Activated CD4-positive, CD25-positive, alpha-beta regulatory T cell (primary cell): Measurements from ENCODE around the gene CD200R1L.
"Not testable (repeated sequence)": the region's sequence is repeated elsewhere in the genome, so short reads cannot be mapped to it uniquely, and the experiment has no call there.

Experiments used
- DNase-seq, 4 experiments: peaks; one replicate each; lab custom pipeline; 2025; lab: John Stamatoyannopoulos, UW

Gene CD200R1L

GRCh38 chr3:112846764-112847163, at the start of gene CD200R1L:
TSS of gene CD200R1L (minus strand) at chr3:112846864. CDS start at chr3:112829367, 17,497 bp downstream.
- no peak for DNase-seq

- no peak for DNase-seq
These were observed 47.6 kb upstream of the CD200R1L start for GRCh38 chr3:112894258-112894657.

- DNase-seq, result no peak
These were observed 42.7 kb upstream of the CD200R1L start for GRCh38 chr3:112889357-112889756.

- DNase-seq, result no peak
These were observed 41.9 kb upstream of the CD200R1L start for GRCh38 chr3:112888381-112889085.

- no peak for DNase-seq
These were observed 38.1 kb upstream of the CD200R1L start for GRCh38 chr3:112884678-112885290.

- no peak for DNase-seq
These were observed 35.2 kb upstream of the CD200R1L start for GRCh38 chr3:112881891-112882290.

GRCh38 chr3:112875561-112875960, 28.9 kb upstream of the CD200R1L start:
- no peak for DNase-seq

GRCh38 chr3:112874725-112875124, 28.1 kb upstream of the CD200R1L start:
- DNase-seq, result no peak

GRCh38 chr3:112873632-112874031, 27.0 kb upstream of the CD200R1L start:
- DNase-seq, result no peak

- DNase-seq, result no peak
These were observed 25.1 kb upstream of the CD200R1L start for GRCh38 chr3:112871735-112872134.

- DNase-seq, result no peak
These were observed 19.1 kb upstream of the CD200R1L start for GRCh38 chr3:112865757-112866156.

- DNase-seq, result no peak
These were observed 14.2 kb upstream of the CD200R1L start for GRCh38 chr3:112860898-112861297.

GRCh38 chr3:112858410-112859069, 11.9 kb upstream of the CD200R1L start:
- no peak for DNase-seq

- DNase-seq, result no peak
These were observed 10.9 kb upstream of the CD200R1L start for GRCh38 chr3:112857526-112857925.

- DNase-seq, result no peak
These were observed 9.9 kb upstream of the CD200R1L start for GRCh38 chr3:112856537-112856936.

GRCh38 chr3:112855883-112856282, 9.2 kb upstream of the CD200R1L start:
- no peak for DNase-seq

GRCh38 chr3:112855074-112855473, 8.4 kb upstream of the CD200R1L start:
- DNase-seq, result not testable (repeated sequence)

GRCh38 chr3:112848196-112848595, 1.5 kb upstream of the CD200R1L start:
- no peak for DNase-seq

GRCh38 chr3:112847692-112848091, 1.0 kb upstream of the CD200R1L start:
- DNase-seq, result no peak

GRCh38 chr3:112845772-112846171, 892 bp downstream of the CD200R1L start:
- no peak for DNase-seq

- no peak for DNase-seq
These were observed 17.6 kb downstream of the CD200R1L start for GRCh38 chr3:112829046-112829445.

GRCh38 chr3:112822064-112823055, 24.3 kb downstream of the CD200R1L start:
- DNase-seq, result no peak
